Upper lobe of right lung (tissue), 1 donor: ENCODE measurements around the gene KLHL8. TPM values are rescaled to one million over a fixed set of nuclear protein-coding genes. Genes with fewer than 3 reads are reported as not detected.
A peak's percentile ranks its signal among the peaks of the same experiment; 100 is the strongest.

Experiments used
- ATAC-seq: fragments of 200-7000 bp; cut with Tn5 transposase; one replicate; pipeline ENCODE4 v1.9.1; 2020; ENCODE audit warnings: mild to moderate bottlenecking, moderate library complexity
- DNase-seq: peaks from one replicate; pipeline ENCODE4 v3.0.0-alpha.2; 2020
- H3K27ac ChIP-seq: fragments of 200-600 bp; one replicate; pipeline ENCODE4 v1.8.0; 2022
- H3K27me3 ChIP-seq: fragments of 200-600 bp; one replicate; pipeline ENCODE4 v1.8.0; 2022; ENCODE audit warnings: mild to moderate bottlenecking
- H3K36me3 ChIP-seq: fragments of 200-600 bp; one replicate; pipeline ENCODE4 v1.8.0; 2022
- H3K4me1 ChIP-seq: fragments of 200-600 bp; one replicate; pipeline ENCODE4 v1.8.0; 2022
- H3K4me3 ChIP-seq: fragments of 200-600 bp; one replicate; pipeline ENCODE4 v1.8.0; 2022; ENCODE audit warnings: mild to moderate bottlenecking
- H3K9me3 ChIP-seq: fragments of 200-600 bp; one replicate; pipeline ENCODE4 v1.8.0; 2022
- intact Hi-C: fragments of 100-400 bp; cut with DNase I; formaldehyde crosslinking; loops from one replicate; pipeline ENCODE4 v1.11.0; 2022
- total RNA-seq: library from RNA; stranded (reverse); fragmentation: NEBNext Ultra II Directional; extraction: Animal tissue kit (Norgen Biotek cat#: 25700); gene quantifications from one replicate; pipeline ENCODE4 v1.2.1, GENCODE V29; 2021
- TF ChIP-seq, protein P1 (sequence below): fragments of 200-600 bp; IDR thresholded peaks from one replicate; pipeline ENCODE4 v1.8.0; 2022; ENCODE audit warnings: antibody characterized with exemption
- donor health status: DM: no; HTN: yes; CAD: no; lungs with severe emphysema.

The KLHL8 gene
- total RNA-seq, 1 donor from 2014 or later, result 18.4 TPM

DNA sequence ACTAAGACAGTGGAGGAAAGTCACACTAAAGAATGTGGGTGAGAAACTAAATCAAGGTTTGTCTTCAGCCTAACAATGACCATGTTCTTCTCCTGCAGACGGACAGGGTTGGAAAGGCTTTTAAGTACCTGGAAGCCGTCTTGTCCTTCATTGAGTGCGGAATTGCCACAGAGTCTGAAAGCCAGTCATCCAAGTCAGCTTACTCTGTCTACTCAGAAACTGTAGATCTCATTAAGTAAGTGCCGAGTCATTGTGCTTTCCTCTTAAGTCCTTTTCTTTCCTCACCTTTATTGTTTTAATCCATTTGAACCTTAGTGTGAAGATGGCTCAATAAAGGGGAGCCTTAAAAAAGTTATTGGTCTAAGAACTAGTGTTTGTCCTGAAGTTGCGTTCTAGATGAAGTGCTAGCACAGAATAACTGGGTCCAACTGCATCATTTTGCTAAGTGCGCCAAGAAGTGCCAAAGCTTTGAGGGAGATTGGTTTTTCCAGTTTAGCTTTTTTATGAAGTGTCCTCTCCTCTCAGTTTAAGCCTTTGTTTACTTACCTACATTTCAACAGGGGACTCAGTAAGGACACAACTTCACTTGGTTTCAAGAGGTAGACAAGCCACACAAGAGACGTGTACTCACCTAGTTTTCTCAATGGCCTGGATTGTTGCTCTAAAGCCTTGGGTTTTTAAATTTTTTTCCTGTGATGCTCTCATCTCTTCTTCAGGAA is 89.3 kb downstream of the KLHL8 start:
- Histone ChIP-seq H3K9me3 (no peaks in the 10 kb centered on the region), H3K36me3 (peaks cover 100% of the 10 kb centered on the region), H3K4me3 (no peak overlapping the region), H3K27ac (peak overlapping the region; percentile 2), H3K27me3 (no peaks in the 10 kb centered on the region), H3K4me1 (no peaks in the 10 kb centered on the region)
- ATAC-seq, result peak; percentile 87
- DNase-seq, result no peak
- TF ChIP-seq, protein P1, sequence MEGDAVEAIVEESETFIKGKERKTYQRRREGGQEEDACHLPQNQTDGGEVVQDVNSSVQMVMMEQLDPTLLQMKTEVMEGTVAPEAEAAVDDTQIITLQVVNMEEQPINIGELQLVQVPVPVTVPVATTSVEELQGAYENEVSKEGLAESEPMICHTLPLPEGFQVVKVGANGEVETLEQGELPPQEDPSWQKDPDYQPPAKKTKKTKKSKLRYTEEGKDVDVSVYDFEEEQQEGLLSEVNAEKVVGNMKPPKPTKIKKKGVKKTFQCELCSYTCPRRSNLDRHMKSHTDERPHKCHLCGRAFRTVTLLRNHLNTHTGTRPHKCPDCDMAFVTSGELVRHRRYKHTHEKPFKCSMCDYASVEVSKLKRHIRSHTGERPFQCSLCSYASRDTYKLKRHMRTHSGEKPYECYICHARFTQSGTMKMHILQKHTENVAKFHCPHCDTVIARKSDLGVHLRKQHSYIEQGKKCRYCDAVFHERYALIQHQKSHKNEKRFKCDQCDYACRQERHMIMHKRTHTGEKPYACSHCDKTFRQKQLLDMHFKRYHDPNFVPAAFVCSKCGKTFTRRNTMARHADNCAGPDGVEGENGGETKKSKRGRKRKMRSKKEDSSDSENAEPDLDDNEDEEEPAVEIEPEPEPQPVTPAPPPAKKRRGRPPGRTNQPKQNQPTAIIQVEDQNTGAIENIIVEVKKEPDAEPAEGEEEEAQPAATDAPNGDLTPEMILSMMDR, result no peak
- intact Hi-C loops, result no loop called here

DNA sequence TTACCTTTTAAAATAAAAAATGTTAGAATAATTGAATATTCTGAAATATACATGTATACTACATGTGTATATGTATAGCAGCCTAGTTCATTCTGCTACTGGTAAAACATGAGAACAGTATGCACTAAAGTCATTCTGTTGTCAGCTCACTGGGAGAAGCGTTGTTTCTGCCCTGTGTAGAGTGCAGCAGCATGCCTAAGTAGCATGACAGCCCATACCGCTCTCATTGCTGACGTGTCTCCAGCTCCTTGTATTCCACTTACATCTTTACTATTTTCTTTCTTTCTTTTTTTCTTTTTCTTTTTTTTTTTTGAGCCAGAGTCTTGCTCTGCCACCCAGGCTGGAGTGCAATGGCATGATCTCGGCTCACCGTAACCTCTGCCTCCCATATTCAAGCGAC is 90.7 kb downstream of the KLHL8 start:
- H3K36me3 ChIP-seq, result peaks cover 100% of the 10 kb centered on the region
- no peak overlapping the region for H3K4me3 ChIP-seq
- no peaks in the 10 kb centered on the region for H3K4me1 ChIP-seq
- intact Hi-C loops, result no loop called here
- no peaks in the 10 kb centered on the region for H3K9me3 ChIP-seq
- H3K27me3 ChIP-seq, result no peaks in the 10 kb centered on the region
- ATAC-seq (no peak), DNase-seq (no peak)
- TF ChIP-seq, protein P1, result no peak
- no peak overlapping the region for H3K27ac ChIP-seq

DNA sequence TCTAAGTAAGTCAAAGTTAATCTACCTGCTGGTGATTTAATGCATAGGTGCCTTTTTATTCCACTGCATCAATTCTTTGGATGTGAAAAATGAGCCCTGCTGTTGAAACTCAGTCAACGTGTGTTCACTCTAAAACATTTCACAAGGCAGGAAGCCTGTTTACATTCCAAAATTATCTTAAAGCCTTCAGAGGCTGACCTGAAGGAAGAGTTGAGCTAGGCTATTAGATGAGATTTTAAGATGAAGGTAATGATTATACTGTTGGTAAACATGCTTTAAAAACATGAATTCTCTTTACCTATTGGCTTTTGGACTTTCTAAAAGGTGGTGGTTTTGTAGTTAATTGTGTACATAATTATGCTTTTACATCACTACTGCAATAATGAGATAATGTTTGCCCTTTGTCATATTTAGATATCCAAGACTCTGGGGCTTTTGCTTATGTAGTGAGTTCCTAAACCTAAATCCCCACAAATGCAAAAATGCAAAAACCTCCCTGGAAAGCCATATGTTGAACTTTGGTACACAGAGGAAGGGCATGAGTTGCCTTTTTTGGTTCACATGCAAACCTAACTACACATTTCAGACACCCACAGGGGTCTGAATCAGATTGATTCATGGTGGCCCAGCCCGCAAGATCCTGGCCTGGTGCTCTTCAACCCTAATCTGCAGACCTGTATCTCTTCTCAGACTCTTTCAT is 92.3 kb downstream of the KLHL8 start:
- ATAC-seq, result no peak
- TF ChIP-seq, protein P1, result no peak
- Histone ChIP-seq H3K27ac (no peak overlapping the region), H3K4me3 (no peak overlapping the region), H3K27me3 (no peaks in the 10 kb centered on the region), H3K36me3 (peaks cover 97% of the 10 kb centered on the region), H3K4me1 (no peaks in the 10 kb centered on the region), H3K9me3 (no peaks in the 10 kb centered on the region)
- intact Hi-C loops, result no loop called here
- DNase-seq, result no peak

DNA sequence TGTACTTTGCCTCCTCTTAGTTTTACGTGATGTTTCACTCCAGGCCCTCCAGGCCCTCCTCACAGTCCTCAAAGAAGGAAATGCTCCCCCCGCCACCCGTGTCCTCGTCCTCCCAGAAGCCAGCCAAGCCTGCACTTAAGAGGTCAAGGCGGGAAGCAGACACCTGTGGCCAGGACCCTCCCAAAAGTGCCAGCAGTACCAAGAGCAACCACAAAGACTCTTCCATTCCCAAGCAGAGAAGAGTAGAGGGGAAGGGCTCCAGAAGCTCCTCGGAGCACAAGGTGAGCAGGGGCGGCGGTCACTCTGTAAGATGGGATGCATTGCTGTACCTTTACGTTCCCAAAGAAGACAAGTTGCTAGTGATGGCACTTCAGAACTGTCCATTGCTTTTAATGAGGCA is 94.4 kb downstream of the KLHL8 start:
- Histone ChIP-seq H3K4me1 (peaks cover 11% of the 10 kb centered on the region), H3K27ac (no peak overlapping the region), H3K36me3 (peaks cover 78% of the 10 kb centered on the region), H3K4me3 (no peak overlapping the region), H3K27me3 (no peaks in the 10 kb centered on the region), H3K9me3 (no peaks in the 10 kb centered on the region)
- TF ChIP-seq, protein P1, result no peak
- no peak for ATAC-seq
- intact Hi-C loops, result no loop called here
- DNase-seq, result no peak

DNA sequence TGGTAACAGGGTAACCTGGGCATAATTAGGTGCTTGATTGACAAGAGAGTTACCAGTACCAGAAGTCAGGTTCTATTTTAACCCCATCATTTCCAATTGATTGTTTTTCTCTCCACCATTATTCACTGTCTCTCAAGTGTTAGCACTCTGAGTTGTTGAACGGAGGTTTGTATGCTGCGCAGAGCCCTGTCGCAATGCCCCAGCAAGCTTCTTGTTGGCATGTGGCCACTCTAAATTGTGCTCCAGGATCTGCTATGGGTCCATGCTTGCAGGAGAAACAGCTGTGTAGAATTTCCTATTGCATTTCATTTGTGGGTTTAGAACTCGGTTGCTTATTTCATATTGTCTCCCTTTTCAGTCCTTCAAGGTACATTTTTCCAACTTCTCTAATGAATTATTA is 98.2 kb downstream of the KLHL8 start:
- ATAC-seq (peak; percentile 76), DNase-seq (no peak)
- Histone ChIP-seq H3K27me3 (no peaks in the 10 kb centered on the region), H3K9me3 (no peaks in the 10 kb centered on the region), H3K4me1 (peaks cover 20% of the 10 kb centered on the region), H3K4me3 (no peak overlapping the region), H3K36me3 (peaks cover 61% of the 10 kb centered on the region), H3K27ac (no peak overlapping the region)
- TF ChIP-seq, protein P1, result no peak
- intact Hi-C loops, result no loop called here
